Measurements from ENCODE around the gene TMEM42. TPM values are rescaled to one million over a fixed set of nuclear protein-coding genes. Genes with fewer than 3 reads are reported as not detected.

Gene TMEM42
- total RNA-seq, 1 experiment from 2014 or later = 11.8 TPM

DNA sequence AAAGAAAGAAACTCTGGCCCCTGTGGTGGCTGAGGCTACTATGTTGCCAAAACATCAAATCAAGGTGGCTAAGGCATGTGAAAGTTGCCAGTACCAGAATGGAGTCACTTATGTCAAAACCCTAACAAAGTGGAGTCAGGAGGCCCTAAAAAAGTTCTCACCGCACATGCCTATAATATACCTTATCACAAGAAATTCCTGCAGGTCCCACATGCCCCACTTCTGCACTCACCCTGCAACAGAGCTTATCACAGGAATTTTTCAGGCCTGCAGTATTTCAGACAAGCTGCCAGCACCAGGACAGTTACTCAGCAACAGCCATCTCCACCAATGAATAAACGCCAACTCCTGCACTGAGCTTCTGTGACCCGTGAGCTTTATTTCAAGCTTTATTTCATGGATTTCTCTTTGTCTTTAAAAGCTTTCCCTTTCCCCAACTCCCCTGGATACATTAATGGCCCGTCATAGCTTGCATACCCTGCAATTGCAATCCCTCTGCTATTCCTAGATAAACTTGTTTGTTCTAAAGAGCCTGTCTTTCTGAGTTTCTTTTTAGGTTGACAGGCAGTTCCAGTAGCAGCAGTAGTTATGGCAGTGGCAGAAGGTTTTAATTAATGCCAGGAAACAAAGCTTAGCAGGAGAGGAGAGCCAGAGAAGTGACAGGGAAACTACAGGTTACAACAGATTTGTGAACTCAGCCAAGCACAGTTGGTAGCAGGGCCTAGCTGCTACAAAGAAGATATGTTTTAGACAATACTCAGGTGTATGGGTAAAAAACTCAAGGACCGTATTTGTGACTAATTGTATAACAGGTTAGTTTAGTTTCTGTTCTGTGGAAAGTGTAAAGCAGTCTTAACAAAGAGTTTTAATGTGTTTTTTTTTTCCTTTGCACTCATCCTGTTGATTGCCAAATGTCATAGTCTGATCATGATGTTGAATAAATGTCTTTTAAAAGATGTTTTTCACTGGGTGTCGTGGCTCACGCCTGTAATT is 15.9 kb upstream of the TMEM42 start:
- no peak overlapping the region for H2BK120ac ChIP-seq (ENCODE audit: low read depth, low read length, poor library complexity, severe bottlenecking)
- H2AFZ ChIP-seq (ENCODE audit: low read length) = no peak overlapping the region
- no peaks in the 10 kb centered on the region for H3K79me1 ChIP-seq (ENCODE audit: insufficient read depth, low read depth, low read length, poor library complexity, severe bottlenecking)
- no CpG with 5 or more reads among the region's 7 CpGs for WGBS (ENCODE audit: extremely low coverage, insufficient read length, low lambda C conversion rate)
- no peaks in the 10 kb centered on the region for H3K79me2 ChIP-seq (ENCODE audit: insufficient read depth, low read length)
- H3K23ac ChIP-seq (ENCODE audit: insufficient read length, low read depth, low read length) = no peak overlapping the region
- no peaks in the 10 kb centered on the region for H3K4me1 ChIP-seq (ENCODE audit: insufficient read depth, low read length)
- no peak overlapping the region for H4K91ac ChIP-seq (ENCODE audit: insufficient read length, low read depth, low read length)
- Mint-ChIP-seq H3K36me3 (ENCODE audit: insufficient read depth in 1 of 3, low read depth in 3 of 3) (peaks cover 8 to 54% (median 45%) of the 10 kb centered on the region in 3 experiments; a peak in 6 of 7 replicates), H3K27ac (no peak overlapping the region; a peak in 2 of 7 replicates), H3K4me1 (no peaks in the 10 kb centered on the region), H3K9me3 (no peaks in the 10 kb centered on the region), H3K4me3 (no peak overlapping the region), H3K27me3 (ENCODE audit: low read depth) (no peaks in the 10 kb centered on the region)
- H3K9ac ChIP-seq (ENCODE audit: extremely low read depth, insufficient read length, low read length) = no peak overlapping the region
- H2BK20ac ChIP-seq (ENCODE audit: low read depth, low read length, poor library complexity, severe bottlenecking) = no peak overlapping the region
- H3K56ac ChIP-seq (ENCODE audit: insufficient read length, low read depth, low read length) = no peak overlapping the region
- no peak overlapping the region for H3K18ac ChIP-seq (ENCODE audit: insufficient read length, low read depth, low read length)
- no peak overlapping the region for H3K4me2 ChIP-seq (ENCODE audit: insufficient read depth, insufficient read length, low read length)
- H2AK5ac ChIP-seq (ENCODE audit: insufficient read length, low read length) = no peak overlapping the region
- H2BK5ac ChIP-seq (ENCODE audit: insufficient read length, low read length) = no peak overlapping the region
- no peaks in the 10 kb centered on the region for H3K9me3 ChIP-seq (ENCODE audit: control insufficient read depth, low read depth, low read length)
- no peaks in the 10 kb centered on the region for H4K20me1 ChIP-seq (ENCODE audit: control insufficient read depth, insufficient read depth, insufficient read length)
- no peaks in the 10 kb centered on the region for H3K27me3 ChIP-seq (ENCODE audit: insufficient read depth, low read length)
- no peak overlapping the region for H4K5ac ChIP-seq (ENCODE audit: insufficient read length, low read depth, low read length)
- no peak overlapping the region for H3K27ac ChIP-seq (ENCODE audit: insufficient read length, low read depth, low read length)
- no peaks in the 10 kb centered on the region for H3K23me2 ChIP-seq (ENCODE audit: insufficient read length, low read depth, low read length, poor library complexity, severe bottlenecking)
- no peak overlapping the region for H2BK15ac ChIP-seq (ENCODE audit: low read depth, low read length)
- no peak overlapping the region for H4K8ac ChIP-seq (replicated peaks; ENCODE audit: insufficient read length, low read depth, low read length)
- no peak overlapping the region for H3T11ph ChIP-seq (ENCODE audit: low read length)
- DNase-seq = no peak
- TF ChIP-seq, protein P1, sequence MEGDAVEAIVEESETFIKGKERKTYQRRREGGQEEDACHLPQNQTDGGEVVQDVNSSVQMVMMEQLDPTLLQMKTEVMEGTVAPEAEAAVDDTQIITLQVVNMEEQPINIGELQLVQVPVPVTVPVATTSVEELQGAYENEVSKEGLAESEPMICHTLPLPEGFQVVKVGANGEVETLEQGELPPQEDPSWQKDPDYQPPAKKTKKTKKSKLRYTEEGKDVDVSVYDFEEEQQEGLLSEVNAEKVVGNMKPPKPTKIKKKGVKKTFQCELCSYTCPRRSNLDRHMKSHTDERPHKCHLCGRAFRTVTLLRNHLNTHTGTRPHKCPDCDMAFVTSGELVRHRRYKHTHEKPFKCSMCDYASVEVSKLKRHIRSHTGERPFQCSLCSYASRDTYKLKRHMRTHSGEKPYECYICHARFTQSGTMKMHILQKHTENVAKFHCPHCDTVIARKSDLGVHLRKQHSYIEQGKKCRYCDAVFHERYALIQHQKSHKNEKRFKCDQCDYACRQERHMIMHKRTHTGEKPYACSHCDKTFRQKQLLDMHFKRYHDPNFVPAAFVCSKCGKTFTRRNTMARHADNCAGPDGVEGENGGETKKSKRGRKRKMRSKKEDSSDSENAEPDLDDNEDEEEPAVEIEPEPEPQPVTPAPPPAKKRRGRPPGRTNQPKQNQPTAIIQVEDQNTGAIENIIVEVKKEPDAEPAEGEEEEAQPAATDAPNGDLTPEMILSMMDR (conservative IDR thresholded peaks at IDR 0.05) = no peak
- no peak overlapping the region for H3K14ac ChIP-seq (ENCODE audit: insufficient read depth, low read length)
- no peak overlapping the region for H2BK12ac ChIP-seq (ENCODE audit: insufficient read length, low read depth, low read length)
- H3K4ac ChIP-seq (ENCODE audit: low read depth, low read length) = no peak overlapping the region
